Measurements from ENCODE around the gene TMEM63A. TPM values are rescaled to one million over a fixed set of nuclear protein-coding genes. Genes with fewer than 3 reads are reported as not detected.

The TMEM63A gene
- polyA plus RNA-seq, 1 donor (not counting 4 experiments of a cell fraction or from before 2014, with no cell fraction given), result 16.5 TPM

DNA sequence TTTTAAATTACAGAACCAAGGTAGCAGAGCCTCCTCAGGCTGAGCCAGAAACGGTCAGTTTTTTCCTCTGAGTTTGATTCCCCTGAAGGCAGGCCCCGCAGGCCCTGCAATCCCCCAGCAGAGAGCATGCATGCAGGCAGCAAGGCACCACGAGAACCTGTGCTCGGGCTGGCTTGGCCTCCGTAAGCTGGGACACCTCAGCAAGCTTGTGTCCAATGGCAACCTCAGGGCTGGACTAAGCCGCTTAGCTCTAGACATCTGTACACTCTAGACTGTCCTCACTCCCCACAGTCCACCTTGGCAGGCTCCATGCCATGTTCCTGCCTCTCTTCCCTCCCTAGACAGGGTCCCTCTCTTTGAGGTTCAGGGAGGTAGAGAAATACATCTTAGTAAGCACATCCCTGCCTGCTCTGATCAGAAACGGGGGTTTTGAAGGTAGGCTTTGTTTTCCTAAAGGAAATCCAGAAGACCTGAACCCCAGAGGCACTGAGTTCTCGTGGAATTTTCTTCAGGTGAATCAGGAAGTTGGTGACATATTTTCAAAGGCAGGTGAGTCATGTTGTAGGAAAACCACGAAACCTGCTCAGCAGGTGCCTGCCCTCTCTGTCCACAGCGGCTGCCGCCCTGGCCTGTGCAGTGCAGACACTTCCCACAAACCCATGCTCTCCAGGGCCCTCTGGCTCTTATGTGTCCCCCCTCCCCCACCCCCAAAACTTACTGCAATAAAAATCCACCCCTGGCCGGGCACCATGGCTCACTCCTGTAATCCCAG is 7.0 kb downstream of the TMEM63A start:
- Histone ChIP-seq H3K9ac (ENCODE audit: control insufficient read depth, extremely low read depth, insufficient read depth, low read length) (no peak overlapping the region), H3K4me2 (ENCODE audit: control insufficient read depth, extremely low read depth, insufficient read depth, low read depth, low read length) (peak overlapping the region; percentile 66), H3K27me3 (ENCODE audit: control insufficient read depth, extremely low read depth, insufficient read depth, low read length) (no peaks in the 10 kb centered on the region), H3K4me1 (ENCODE audit: control insufficient read depth, extremely low read depth, insufficient read depth, low read length) (peaks cover 16% of the 10 kb centered on the region), H3K36me3 (ENCODE audit: control insufficient read depth in 2 of 2, extremely low read depth in 1 of 2, insufficient read depth in 2 of 2, low read length in 2 of 2) (peaks cover 14 to 20% of the 10 kb centered on the region in 2 experiments), H3K27ac (ENCODE audit: control insufficient read depth, insufficient read depth, low read length) (no peak overlapping the region), H3K9me1 (ENCODE audit: control insufficient read depth, extremely low read depth, insufficient read depth, low read length) (peaks cover 6% of the 10 kb centered on the region), H4K20me1 (ENCODE audit: control insufficient read depth, extremely low read depth, insufficient read depth, low read length) (peaks cover 22% of the 10 kb centered on the region), H3K9me3 (ENCODE audit: control insufficient read depth, low read depth, low read length) (no peaks in the 10 kb centered on the region), H2AFZ (ENCODE audit: control insufficient read depth, low read length) (no peak overlapping the region), H3K79me2 (ENCODE audit: control insufficient read depth, insufficient read depth, low read length) (peaks cover 1% of the 10 kb centered on the region), H3K4me3 (ENCODE audit: control insufficient read depth in 2 of 3, extremely low read depth in 1 of 3, insufficient read depth in 2 of 3, low read depth in 1 of 3, low read length in 3 of 3) (no peak overlapping the region)
- no peak for TF ChIP-seq EZH2 (IDR thresholded peaks at IDR 0.05; ENCODE audit: low read length)
- TF ChIP-seq, protein P1, sequence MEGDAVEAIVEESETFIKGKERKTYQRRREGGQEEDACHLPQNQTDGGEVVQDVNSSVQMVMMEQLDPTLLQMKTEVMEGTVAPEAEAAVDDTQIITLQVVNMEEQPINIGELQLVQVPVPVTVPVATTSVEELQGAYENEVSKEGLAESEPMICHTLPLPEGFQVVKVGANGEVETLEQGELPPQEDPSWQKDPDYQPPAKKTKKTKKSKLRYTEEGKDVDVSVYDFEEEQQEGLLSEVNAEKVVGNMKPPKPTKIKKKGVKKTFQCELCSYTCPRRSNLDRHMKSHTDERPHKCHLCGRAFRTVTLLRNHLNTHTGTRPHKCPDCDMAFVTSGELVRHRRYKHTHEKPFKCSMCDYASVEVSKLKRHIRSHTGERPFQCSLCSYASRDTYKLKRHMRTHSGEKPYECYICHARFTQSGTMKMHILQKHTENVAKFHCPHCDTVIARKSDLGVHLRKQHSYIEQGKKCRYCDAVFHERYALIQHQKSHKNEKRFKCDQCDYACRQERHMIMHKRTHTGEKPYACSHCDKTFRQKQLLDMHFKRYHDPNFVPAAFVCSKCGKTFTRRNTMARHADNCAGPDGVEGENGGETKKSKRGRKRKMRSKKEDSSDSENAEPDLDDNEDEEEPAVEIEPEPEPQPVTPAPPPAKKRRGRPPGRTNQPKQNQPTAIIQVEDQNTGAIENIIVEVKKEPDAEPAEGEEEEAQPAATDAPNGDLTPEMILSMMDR (optimal IDR thresholded peaks at IDR 0.05 in 1 of 3, IDR thresholded peaks at IDR 0.05 in 1 of 3, conservative IDR thresholded peaks at IDR 0.05 in 1 of 3; ENCODE audit: extremely low read depth in 1 of 3, insufficient read depth in 2 of 3, low read length in 3 of 3), result no peak
- DNase-seq (ENCODE audit: low read depth, low spot score), result peak; percentile 15
- FAIRE-seq, result peak; percentile 88
- dilution Hi-C loops (cut with MboI; ENCODE audit: extremely low pct_ligation_motif_present, low sequenced_read_pairs), result no loop called here

DNA sequence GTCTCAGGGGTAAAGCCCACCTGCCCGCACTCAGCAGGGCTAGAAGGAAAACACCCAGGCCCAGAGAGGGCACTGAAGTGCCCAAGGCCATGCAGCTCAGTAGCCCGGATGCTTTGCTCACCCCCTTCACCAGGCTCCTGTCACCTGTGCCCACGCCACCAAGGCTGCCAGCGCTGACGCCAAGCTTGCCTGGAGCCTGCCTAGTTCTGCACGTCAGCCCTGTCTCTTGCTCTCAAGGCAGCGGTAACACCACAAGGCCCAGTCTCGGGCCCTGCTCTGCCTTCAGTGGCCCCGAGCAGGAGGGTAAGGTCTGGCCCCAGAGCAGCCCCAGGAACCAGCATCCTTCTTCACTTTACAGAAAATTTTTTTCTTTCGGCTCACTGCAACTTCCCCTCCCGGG is 7.7 kb downstream of the TMEM63A start:
- Histone ChIP-seq H3K4me3 (ENCODE audit: control insufficient read depth in 2 of 3, extremely low read depth in 1 of 3, insufficient read depth in 2 of 3, low read depth in 1 of 3, low read length in 3 of 3) (no peak overlapping the region), H3K27ac (ENCODE audit: control insufficient read depth, insufficient read depth, low read length) (no peak overlapping the region), H2AFZ (ENCODE audit: control insufficient read depth, low read length) (no peak overlapping the region), H4K20me1 (ENCODE audit: control insufficient read depth, extremely low read depth, insufficient read depth, low read length) (peaks cover 18% of the 10 kb centered on the region), H3K27me3 (ENCODE audit: control insufficient read depth, extremely low read depth, insufficient read depth, low read length) (no peaks in the 10 kb centered on the region), H3K9ac (ENCODE audit: control insufficient read depth, extremely low read depth, insufficient read depth, low read length) (no peak overlapping the region), H3K4me1 (ENCODE audit: control insufficient read depth, extremely low read depth, insufficient read depth, low read length) (peaks cover 15% of the 10 kb centered on the region), H3K4me2 (ENCODE audit: control insufficient read depth, extremely low read depth, insufficient read depth, low read depth, low read length) (no peak overlapping the region), H3K36me3 (ENCODE audit: control insufficient read depth in 2 of 2, extremely low read depth in 1 of 2, insufficient read depth in 2 of 2, low read length in 2 of 2) (peaks cover 14 to 20% of the 10 kb centered on the region in 2 experiments), H3K79me2 (ENCODE audit: control insufficient read depth, insufficient read depth, low read length) (no peaks in the 10 kb centered on the region), H3K9me3 (ENCODE audit: control insufficient read depth, low read depth, low read length) (no peaks in the 10 kb centered on the region), H3K9me1 (ENCODE audit: control insufficient read depth, extremely low read depth, insufficient read depth, low read length) (peaks cover 6% of the 10 kb centered on the region)
- dilution Hi-C loops (cut with MboI; ENCODE audit: extremely low pct_ligation_motif_present, low sequenced_read_pairs), result no loop called here
- FAIRE-seq (no peak), DNase-seq (ENCODE audit: low read depth, low spot score) (no peak)
- TF ChIP-seq, protein P1 (optimal IDR thresholded peaks at IDR 0.05 in 1 of 3, IDR thresholded peaks at IDR 0.05 in 1 of 3, conservative IDR thresholded peaks at IDR 0.05 in 1 of 3; ENCODE audit: extremely low read depth in 1 of 3, insufficient read depth in 2 of 3, low read length in 3 of 3), result no peak
- no peak for TF ChIP-seq EZH2 (IDR thresholded peaks at IDR 0.05; ENCODE audit: low read length)

All from keratinocyte (primary cell).